ENCODE results near the gene DMRT3.

The DMRT3 gene

GRCh38 chr9:969310-970150 is 6.9 kb upstream of the DMRT3 start:
- intact Hi-C loops (cut with DNase I): no loop called here
- DNase-seq: no peak

GRCh38 chr9:970151-970996 is 6.1 kb upstream of the DMRT3 start:
- no peak for DNase-seq
- intact Hi-C loops (cut with DNase I): no loop called here

GRCh38 chr9:971901-972500 is 4.5 kb upstream of the DMRT3 start:
- intact Hi-C loops (cut with DNase I): no loop called here
- no peak for DNase-seq

GRCh38 chr9:972501-973294 is 3.8 kb upstream of the DMRT3 start:
- intact Hi-C loops (cut with DNase I): no loop called here
- DNase-seq: no peak

GRCh38 chr9:973295-973834 is 3.1 kb upstream of the DMRT3 start:
- DNase-seq: no peak
- intact Hi-C loops (cut with DNase I): no loop called here

GRCh38 chr9:974031-974995 is 2.1 kb upstream of the DMRT3 start:
- no peak for DNase-seq
- intact Hi-C loops (cut with DNase I): no loop called here

GRCh38 chr9:974996-975739 is 1.3 kb upstream of the DMRT3 start:
- intact Hi-C loops (cut with DNase I): no loop called here

GRCh38 chr9:975740-976257 is 656 bp upstream of the DMRT3 start:
- no peak for DNase-seq
- intact Hi-C loops (cut with DNase I): no loop called here

More at GRCh38 chr9:974996-975739, 1.3 kb upstream of the DMRT3 start:
- no peak for DNase-seq

- intact Hi-C loops (cut with DNase I): no loop called here
- DNase-seq: no peak
These were observed 735 bp downstream of the DMRT3 start for GRCh38 chr9:976943-977837.

- no peak for DNase-seq
- intact Hi-C loops (cut with DNase I): no loop called here
These were observed 1.7 kb downstream of the DMRT3 start for GRCh38 chr9:977838-978830.

- no peak for DNase-seq
- intact Hi-C loops (cut with DNase I): no loop called here
These were observed 3.5 kb downstream of the DMRT3 start for GRCh38 chr9:979983-980382.

- no peak for DNase-seq
- intact Hi-C loops (cut with DNase I): no loop called here
These were observed 4.2 kb downstream of the DMRT3 start for GRCh38 chr9:980640-981039.

GRCh38 chr9:981491-981898 is 5.0 kb downstream of the DMRT3 start:
- no peak for DNase-seq
- intact Hi-C loops (cut with DNase I): no loop called here

GRCh38 chr9:982394-983230 is 6.2 kb downstream of the DMRT3 start:
- intact Hi-C loops (cut with DNase I): no loop called here
- no peak for DNase-seq
